Measurements from ENCODE around the gene CDCA7L.

CDCA7L gene

DNA sequence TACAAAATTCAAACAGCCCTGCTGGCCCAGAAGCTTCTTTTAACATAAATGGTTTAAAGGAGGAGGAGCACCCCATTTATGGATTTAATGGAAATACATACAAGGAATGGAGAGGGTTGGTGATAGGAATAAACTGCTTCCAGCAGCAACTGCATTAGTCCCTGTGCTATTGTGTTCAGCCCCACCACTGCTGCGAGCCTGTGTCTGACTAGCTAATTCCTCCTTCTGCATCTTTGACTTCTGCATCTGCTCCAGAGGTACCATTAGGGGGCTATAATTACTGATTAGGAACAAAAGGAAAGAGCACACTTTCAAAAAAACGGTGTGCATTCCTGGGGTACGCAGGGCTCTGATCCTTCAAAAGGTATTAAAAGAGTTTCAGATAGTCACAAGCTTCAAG is 24.8 kb downstream of the CDCA7L start:
- TF ChIP-seq, protein P1, sequence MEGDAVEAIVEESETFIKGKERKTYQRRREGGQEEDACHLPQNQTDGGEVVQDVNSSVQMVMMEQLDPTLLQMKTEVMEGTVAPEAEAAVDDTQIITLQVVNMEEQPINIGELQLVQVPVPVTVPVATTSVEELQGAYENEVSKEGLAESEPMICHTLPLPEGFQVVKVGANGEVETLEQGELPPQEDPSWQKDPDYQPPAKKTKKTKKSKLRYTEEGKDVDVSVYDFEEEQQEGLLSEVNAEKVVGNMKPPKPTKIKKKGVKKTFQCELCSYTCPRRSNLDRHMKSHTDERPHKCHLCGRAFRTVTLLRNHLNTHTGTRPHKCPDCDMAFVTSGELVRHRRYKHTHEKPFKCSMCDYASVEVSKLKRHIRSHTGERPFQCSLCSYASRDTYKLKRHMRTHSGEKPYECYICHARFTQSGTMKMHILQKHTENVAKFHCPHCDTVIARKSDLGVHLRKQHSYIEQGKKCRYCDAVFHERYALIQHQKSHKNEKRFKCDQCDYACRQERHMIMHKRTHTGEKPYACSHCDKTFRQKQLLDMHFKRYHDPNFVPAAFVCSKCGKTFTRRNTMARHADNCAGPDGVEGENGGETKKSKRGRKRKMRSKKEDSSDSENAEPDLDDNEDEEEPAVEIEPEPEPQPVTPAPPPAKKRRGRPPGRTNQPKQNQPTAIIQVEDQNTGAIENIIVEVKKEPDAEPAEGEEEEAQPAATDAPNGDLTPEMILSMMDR (IDR thresholded peaks at IDR 0.05; ENCODE audit: low read depth, low read length) = no peak
- no peak overlapping the region for H3K4me3 ChIP-seq (ENCODE audit: low read depth, low read length)

GRCh38 chr7:21918216-21918615 is 27.5 kb downstream of the CDCA7L start:
- TF ChIP-seq, protein P1 (IDR thresholded peaks at IDR 0.05; ENCODE audit: low read depth, low read length) = no peak
- no peak overlapping the region for H3K4me3 ChIP-seq (ENCODE audit: low read depth, low read length)

GRCh38 chr7:21916629-21917028 is 29.1 kb downstream of the CDCA7L start:
- no peak overlapping the region for H3K4me3 ChIP-seq (ENCODE audit: low read depth, low read length)
- TF ChIP-seq, protein P1 (IDR thresholded peaks at IDR 0.05; ENCODE audit: low read depth, low read length) = no peak

DNA sequence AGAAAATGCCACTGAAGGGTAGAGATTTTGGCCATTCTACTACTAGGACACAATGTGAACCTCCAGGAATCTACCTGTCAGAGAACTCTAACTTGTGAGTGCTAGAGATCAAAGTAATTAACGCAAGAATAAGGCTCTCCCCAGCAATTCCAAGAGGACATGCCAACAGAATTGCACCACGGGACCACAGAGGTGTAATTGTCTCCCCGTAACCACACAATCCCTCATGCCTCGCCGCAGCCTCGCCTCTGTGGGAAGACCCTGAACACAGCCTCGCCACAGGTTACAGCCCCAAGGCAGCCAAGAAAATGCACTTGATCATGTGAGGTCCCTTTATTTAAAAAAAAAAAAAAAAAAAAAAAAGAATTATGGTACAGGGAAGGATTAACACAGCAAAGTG is 29.5 kb downstream of the CDCA7L start:
- no peak overlapping the region for H3K4me3 ChIP-seq (ENCODE audit: low read depth, low read length)
- TF ChIP-seq, protein P1 (IDR thresholded peaks at IDR 0.05; ENCODE audit: low read depth, low read length) = no peak

DNA sequence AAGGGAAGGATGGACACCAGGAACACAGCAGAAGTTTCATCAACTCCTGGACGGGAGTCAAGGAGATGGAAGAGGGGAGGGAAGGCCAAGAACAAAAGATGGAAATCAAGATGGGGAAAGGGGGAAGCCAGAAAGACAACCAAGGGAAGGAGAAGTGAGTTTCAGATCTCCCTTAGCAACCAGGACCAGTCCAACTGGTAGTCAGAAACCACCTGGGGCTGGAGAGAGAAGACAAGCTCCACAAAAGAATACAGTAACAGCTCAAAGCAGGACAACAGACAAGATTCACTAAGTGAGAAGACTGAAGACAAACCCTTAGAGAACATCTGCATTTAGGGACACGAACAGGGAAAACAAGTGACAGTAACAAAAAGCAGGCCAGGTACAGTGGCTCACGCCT is 30.6 kb downstream of the CDCA7L start:
- H3K4me3 ChIP-seq (ENCODE audit: low read depth, low read length) = no peak overlapping the region
- TF ChIP-seq, protein P1 (IDR thresholded peaks at IDR 0.05; ENCODE audit: low read depth, low read length) = no peak

DNA sequence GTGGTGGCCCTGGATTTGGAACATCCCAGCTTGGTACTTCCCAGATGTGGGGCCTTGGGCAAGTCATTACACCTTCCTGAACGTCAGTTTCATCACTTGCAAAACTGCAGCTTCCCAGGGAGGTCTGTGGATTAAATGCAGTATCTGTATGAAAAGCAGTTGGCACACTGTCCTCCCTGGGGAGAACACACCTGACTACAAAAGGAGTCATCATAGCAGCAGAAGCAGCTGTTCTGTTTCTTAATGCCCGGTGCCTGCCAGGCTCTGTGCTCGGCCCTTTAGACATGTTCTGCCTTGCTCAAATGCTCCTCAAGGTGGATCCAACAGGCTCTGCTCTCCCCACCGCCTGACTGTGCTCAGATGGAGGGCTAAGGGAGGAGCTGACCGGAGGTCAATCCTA is 31.0 kb downstream of the CDCA7L start:
- no peak overlapping the region for H3K4me3 ChIP-seq (ENCODE audit: low read depth, low read length)
- TF ChIP-seq, protein P1 (IDR thresholded peaks at IDR 0.05; ENCODE audit: low read depth, low read length) = no peak

DNA sequence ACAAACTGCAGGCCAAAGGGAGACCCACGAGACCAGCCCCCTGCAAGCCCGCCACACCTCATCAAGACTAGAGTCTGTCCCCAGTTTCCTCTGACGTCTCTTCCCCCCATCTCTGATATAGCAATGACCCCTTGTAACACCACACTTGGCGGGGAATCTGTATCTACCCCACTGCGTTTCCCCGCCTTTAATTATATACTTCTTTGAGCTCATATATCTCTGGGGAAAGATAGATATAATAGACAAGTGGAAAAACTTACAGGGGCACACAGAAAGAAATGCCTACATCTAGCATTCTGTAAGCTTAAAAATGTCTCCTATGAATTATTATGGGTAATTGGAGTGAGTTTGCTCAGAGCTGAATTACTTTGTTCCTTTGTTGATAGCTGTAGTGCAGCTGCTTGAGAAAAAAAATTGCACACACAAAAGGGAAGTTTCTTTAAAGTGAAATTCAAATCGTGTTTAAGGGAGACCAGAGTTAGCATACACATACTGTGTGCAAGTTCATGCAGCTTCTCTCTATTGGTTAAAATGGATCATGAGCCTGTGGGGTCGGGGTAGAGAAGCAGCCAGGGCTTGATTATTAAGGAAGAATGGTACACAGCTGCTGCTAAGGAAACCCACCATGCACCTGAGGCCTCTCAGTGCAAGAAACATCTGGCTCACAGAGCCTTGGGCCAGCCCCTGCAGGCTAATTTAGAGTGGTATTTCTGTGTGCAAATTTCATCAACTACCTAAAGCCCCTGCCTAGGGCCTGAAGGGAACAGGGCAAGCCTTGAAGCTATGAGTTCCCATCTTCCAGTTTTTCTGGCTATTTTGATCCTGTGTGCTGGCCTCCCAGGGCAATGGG is 32.5 kb downstream of the CDCA7L start:
- H3K4me3 ChIP-seq (ENCODE audit: low read depth, low read length) = no peak overlapping the region

More for the DNA sequence above, 32.5 kb downstream of the CDCA7L start:
- TF ChIP-seq, protein P1 (IDR thresholded peaks at IDR 0.05; ENCODE audit: low read depth, low read length) = no peak

Measured in WI38 (cell line).